Raji (cell line): ENCODE results near the gene ASB7.

Experiments used
- POLR2A ChIP-seq: IDR thresholded peaks from 2 replicates; pipeline ENCODE4 v1.6.1; 2011; ENCODE audit warnings: low read depth, low read length, control low read depth; ENCODE audit not compliant: insufficient read depth

Gene ASB7

DNA sequence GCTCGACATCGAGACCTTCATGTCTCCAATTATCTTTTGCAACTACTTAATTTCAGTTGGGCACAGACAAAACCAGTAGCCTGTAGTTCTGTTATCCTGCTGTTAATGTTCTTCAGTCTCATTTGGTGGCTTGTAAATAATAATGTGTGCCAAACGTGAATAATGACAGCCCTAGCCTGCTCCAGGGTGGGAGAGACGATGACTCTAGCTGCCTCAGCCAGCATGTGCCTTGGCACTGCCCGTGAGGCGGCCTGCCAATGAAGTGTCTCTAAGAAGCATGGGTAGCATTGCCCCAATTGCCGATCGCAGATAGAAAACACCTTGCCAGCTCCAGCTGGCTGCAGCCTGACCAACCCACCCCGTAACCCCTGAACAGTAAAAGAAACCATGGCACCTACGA, 58.8 kb downstream of the ASB7 start:
- no peak for TF ChIP-seq POLR2A

DNA sequence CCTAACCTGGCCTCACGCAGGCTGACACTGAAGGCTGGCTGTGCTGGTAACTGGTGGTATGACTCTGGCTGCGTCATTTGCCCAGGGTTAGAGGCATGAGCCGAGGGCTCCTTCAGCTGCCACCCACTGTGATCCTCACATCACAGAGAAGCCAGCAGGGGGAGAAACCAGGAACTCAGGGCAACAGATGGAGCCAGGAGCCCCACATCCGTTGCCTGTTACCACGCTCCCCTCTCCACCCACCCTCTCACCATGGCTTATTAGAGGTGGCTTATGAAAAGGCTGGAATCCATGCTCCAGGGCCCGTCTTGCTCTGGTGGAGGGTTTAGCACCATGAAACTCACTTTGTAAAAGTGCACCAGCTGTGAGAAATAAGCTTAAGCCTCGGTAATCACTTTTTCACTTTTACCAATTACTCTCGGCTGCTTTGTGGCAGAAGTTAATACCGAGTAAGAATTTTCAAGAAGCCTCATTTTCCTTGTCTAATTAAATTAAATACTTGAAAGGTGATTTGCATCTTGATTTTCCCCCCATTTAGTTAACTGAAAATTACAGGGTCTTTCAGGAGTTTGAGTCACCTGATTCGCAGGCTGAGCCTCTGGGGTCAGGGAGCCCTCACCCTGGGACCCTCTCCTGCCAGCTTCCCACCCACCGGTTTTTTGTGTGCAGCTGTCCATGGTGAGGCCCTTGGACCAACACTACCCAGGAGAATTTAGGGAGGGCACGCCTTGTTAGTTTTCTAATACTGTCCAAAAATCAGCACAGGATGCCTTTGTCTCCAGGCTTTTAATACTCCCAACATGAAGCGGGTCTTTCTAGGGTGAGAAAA, 60.9 kb downstream of the ASB7 start:
- TF ChIP-seq POLR2A, result no peak

DNA sequence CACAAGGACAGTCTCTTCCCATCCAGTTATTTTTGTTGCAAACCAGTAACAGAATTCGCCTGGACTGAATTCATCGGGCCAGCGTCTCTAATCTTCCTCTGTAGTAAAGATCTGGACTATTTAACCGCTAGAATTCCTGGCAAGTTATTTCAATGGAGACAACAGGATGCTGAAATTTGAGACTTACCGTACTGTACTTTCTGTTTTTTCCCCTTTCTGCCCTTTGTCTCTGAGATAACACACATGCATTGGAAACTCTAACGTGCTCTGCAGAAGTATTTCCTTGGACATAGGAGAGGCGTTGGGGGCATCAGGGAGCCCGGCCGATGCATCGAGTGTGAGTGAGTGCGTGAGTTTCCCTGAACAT, 61.5 kb downstream of the ASB7 start:
- TF ChIP-seq POLR2A, result no peak

DNA sequence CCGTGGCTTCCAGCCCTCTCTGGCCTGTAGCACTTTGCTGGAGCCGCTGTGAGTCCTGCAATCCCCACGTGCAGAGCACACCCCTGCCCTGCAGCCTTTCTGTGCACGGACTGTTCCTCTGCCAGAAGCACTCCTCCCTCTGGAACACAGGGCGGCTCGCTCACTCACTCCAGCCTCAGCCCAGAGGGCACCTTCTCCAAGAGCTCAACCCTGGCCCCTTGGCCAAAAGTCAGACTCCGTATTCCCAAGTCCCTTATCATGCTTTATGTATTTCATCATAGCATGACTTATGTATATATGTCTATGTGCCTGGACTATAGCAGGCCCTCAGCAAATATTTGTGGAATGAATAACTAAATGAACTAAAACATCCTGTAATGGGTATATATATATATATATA, 63.2 kb downstream of the ASB7 start:
- TF ChIP-seq POLR2A, result no peak

DNA sequence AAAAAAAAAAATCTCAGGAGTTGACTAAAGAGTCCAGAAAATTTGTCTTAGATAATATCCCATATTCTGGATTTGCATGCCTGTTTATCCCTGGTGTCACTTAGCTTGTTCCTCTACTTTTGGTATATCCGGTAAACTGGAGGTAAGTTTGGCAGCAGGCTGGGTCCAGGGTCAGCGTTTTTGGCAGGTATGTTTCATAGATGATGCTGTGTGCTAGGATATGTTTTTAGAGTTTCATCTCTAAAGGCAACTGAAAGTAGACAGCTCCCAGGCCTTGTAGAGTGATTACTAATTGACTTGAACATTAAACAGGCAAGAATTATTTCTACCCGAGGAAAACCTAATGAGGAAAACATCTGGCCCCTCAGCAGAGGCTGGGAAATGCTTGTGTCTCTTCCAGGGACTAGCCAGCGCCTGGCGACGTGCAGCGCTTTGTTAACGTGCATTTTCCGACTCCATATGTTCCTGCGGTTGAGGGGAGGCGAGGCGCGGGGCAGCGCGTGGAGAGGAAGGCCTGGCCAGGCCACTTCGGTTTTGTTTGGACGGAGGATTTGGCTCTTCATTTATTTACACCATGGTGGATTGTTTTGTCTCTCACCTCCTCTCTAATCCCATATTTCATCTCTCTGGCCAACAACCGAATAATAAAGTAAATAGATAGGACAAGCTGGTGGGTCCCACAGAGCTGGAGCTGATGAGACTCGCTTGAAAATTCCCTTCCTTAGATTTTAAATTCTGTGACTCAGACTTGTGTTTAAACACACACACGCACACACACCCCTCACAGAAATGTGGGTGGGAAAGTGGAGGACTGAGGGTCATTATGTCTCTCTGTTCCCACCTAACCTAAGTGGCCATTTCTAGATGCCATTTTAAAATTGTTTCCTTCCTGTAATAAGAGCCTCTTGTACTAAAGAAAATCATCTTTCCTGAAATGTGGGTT, 65.3 kb downstream of the ASB7 start:
- no peak for TF ChIP-seq POLR2A

DNA sequence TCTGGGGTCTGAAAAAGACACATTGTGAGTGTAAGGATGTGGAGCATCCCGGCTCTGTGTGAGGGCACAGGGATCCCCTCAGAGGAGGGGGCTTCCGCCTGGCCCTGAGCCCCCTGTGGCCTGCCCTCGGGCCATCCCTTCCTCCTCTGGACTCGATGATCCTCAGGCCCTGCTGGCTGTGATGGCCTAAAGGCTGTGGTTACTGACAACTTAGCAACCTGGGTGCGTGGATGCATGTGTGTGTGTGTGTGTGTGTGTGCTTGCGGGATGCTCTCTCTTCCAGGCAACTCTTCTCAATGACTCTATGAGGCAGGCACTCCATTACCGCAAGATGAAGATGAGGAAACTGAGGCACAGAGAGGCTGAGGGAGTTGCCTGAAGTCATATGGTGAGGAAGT, 66.0 kb downstream of the ASB7 start:
- TF ChIP-seq POLR2A, result no peak

DNA sequence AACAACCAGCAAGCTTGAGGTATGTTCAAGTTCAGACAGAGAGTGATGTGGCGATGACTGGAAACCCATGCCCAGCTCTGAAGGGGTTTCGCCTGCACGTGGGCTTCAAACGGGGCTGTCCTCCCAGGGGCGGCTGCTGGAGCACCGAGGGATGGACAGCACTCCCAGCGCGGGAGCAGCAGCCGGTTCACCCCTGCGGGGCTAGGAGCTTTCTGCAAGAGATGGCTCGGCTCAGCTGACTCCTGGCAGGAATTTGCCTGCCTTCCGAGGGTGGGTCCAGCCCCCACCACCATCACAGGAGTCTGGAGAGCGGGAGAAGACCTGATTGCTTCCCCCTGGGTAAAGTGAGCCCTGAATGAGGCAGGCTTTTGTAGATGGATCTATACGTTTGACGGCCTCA, 66.9 kb downstream of the ASB7 start:
- TF ChIP-seq POLR2A, result no peak

DNA sequence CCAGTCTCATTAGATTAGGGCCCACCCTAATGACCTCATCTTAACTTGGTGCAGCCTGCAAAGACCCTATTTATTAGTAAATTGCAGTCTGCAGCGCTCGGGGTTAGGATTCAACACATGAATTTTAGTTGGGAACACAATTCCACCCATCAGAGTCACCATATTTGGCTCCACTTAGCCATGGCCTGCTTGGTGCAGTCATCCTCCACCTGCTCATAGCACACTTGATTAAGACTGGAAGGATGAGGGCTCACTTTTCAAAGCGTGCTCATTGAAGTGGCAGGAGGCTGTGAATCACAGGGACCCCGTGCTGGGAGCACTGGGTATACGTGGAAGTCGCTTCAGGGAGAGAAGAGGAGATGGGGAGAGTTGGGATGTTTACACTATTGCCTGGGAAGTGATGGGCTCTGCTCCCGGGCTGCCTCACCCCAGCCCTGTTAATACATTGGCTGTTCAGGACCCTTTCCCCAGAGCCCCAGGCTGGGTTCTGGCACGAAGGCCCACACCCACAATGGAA, 68.2 kb downstream of the ASB7 start:
- no peak for TF ChIP-seq POLR2A

DNA sequence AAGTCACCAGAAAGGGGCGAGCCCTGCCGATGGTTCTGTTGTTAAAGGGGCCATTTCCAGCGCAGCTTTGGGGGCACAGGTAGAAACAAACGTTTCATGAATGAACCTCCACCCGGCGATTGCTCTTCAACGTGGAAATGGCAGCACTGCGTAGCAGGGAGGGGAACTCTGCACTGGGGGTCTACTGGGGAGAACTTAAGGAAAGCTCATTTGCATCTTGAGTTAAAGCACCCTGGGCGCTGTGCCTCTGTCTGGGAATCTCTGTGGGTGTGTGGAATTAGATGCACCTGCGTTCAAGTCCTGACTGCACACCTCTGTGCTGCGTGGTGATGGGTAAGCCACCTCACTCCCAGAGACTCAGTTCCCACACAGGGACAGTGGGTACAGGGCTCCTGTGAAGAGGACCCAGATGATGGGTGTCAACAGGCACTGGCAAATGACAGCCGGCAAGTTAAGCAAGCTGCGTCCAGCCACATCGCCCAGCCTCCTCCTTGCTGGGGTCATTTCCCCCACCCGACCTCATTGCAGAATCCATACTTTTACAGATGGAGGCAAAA, 68.8 kb downstream of the ASB7 start:
- TF ChIP-seq POLR2A, result no peak

DNA sequence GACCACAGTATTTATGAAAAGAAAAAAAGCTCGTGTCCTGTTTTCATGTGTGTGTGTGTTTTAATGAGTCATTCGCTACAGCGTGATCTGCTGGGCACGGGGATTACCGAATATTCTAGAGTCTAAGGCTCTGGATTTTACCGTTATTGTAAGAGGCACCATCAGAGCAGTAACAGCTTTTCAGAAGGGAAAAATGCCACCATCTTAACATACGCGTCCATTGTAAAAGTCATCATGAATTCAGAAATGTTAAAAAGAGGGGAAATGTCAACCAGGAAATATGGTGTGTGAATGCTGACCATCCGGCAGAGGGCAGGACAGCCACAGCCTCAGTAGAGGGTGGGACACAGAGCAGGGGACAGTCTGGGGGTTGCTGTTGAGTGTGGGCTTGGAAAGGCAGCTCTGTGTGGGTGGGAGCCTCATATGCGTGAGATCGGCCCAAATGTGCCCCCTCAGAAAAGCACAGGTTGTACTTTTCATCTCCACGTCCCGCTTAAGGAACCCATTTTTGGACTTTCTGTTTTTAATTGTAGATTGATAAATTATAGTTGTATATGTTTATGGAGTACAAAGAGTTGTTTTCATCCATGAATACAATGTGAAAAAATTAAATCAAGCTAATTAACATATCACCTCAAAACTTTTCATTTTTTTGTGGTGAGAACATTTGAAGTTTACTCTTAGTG, 69.6 kb downstream of the ASB7 start:
- TF ChIP-seq POLR2A, result no peak

DNA sequence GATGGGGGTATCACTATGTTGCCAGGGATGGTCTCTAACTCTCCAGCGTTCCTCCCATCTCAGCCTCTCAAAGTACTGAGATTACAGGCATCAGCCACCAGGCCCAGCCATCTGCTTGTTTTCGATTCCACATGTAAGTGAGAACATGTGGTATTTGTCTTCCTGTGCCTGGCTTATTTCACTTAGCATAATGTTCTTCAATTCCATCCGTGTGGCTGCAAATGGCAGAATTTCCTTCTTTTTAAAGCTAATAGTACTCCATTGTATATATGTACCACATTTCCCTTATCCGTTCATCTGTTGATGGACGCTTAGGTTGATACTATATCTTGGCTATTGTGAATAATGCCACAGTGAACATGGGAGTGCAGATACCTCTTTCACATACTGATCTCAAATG, 70.6 kb downstream of the ASB7 start:
- TF ChIP-seq POLR2A, result no peak

DNA sequence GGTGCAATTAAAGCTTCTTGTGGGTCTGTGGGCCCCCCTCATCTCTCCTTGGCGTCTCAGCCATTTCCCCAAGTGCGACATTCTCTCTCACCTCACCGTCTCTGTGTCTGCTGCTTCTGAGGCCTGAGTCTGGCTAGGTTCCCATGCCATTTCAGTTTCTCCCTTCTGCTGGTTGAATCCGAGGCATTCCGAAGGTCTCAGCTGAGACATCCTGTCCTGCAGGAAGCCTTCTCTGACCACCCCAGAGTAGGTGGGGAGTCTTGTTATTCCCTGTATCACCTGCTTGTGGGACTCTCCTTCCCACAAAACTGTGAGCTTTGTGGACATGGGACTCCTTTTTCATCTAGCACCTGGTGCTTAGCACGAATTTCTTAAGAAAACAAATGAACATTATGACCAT, 78.3 kb downstream of the ASB7 start:
- TF ChIP-seq POLR2A, result no peak

DNA sequence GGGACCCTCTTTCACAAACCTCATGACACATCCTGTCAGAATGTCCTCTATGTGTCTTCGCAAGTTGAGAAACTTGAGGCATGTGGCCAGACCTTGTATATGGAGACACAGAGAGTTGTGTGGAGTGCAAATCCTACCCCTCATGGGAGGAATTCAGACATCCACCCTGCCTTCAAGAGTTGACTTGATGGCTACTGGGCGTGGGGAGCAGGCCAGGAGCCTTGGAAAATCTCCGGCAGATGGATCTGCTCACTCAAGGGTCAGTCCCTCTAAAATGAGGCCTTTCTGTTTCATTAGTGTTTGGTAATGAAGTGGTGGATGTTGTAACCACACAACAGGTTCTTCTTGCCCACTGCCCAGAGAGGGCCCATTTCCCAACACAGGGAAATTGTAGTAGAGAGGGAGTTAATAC, 79.0 kb downstream of the ASB7 start:
- TF ChIP-seq POLR2A, result no peak

DNA sequence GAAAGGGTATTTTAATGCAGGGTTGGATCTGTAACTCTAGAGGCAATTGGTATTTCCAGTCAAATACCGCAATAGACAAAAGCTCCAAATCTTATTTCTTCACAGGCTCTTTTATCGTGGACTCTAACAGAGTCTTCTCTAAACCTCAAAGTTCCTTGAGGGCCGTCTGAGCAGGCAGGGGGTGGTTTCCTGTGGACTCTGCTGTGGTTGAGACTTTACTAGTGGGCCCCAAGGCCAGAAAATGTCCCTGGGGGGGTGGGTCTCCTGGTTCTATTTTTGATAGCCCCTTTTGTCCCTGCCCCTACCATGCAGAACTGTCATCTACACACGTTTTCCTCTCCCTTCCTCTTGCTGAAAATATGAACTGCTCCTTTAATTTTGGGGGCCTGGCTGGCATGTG, 80.1 kb downstream of the ASB7 start:
- no peak for TF ChIP-seq POLR2A

DNA sequence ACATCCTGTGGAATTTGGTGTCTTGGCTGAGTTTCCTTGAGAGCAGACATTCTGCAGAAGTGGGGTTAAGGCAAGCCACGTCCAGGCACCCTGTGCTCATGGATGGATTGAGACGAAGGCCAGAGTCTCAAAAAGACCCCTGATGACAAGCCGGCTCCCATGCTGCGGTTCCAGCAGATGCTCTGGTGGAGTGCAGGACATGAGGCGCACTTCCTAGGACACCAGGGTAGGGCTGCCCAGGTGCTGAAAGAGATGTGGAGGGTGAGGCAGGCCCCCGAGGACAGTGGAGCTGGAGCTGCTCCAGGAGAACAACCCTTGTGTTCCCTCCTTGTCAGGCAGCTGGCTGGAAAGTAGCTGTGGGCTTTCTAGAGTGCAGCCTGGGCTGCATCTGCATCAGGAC, 81.0 kb downstream of the ASB7 start:
- no peak for TF ChIP-seq POLR2A
